G401.6 (cell line): ENCODE data around the gene NSMCE1.

Source experiments
- FAIRE-seq: peaks from 2 replicates; lab custom pipeline; 2012; peaks lifted over from hg19 to GRCh38; lab: Jason Lieb, UNC

Gene NSMCE1

GRCh38 chr16:27242868-27243590, 25.5 kb downstream of the NSMCE1 start:
- no peak for FAIRE-seq

GRCh38 chr16:27242398-27242797, 26.2 kb downstream of the NSMCE1 start:
- no peak for FAIRE-seq

- FAIRE-seq = no peak
Measured at GRCh38 chr16:27241658-27242057, 26.9 kb downstream of the NSMCE1 start.

GRCh38 chr16:27240948-27241531, 27.5 kb downstream of the NSMCE1 start:
- no peak for FAIRE-seq

GRCh38 chr16:27239906-27240655, 28.5 kb downstream of the NSMCE1 start:
- no peak for FAIRE-seq

GRCh38 chr16:27239026-27239425, 29.5 kb downstream of the NSMCE1 start:
- no peak for FAIRE-seq

GRCh38 chr16:27238591-27238990, 30.0 kb downstream of the NSMCE1 start:
- FAIRE-seq = no peak

- no peak for FAIRE-seq
Measured at GRCh38 chr16:27238016-27238587, 30.5 kb downstream of the NSMCE1 start.

- no peak for FAIRE-seq
Measured at GRCh38 chr16:27237219-27238015, 31.2 kb downstream of the NSMCE1 start.

GRCh38 chr16:27236635-27237218, 31.8 kb downstream of the NSMCE1 start:
- no peak for FAIRE-seq

GRCh38 chr16:27235938-27236245, 32.7 kb downstream of the NSMCE1 start:
- no peak for FAIRE-seq

- no peak for FAIRE-seq
Measured at GRCh38 chr16:27235055-27235937, 33.3 kb downstream of the NSMCE1 start.

- no peak for FAIRE-seq
Measured at GRCh38 chr16:27234603-27235002, 34.0 kb downstream of the NSMCE1 start.

- no peak for FAIRE-seq
Measured at GRCh38 chr16:27234171-27234570, 34.4 kb downstream of the NSMCE1 start.

- FAIRE-seq = no peak
Measured at GRCh38 chr16:27233731-27234130, 34.8 kb downstream of the NSMCE1 start.

- FAIRE-seq = no peak
Measured at GRCh38 chr16:27232901-27233625, 35.5 kb downstream of the NSMCE1 start.

GRCh38 chr16:27232061-27232900, 36.3 kb downstream of the NSMCE1 start:
- FAIRE-seq = no peak

- no peak for FAIRE-seq
Measured at GRCh38 chr16:27231692-27232060, 36.9 kb downstream of the NSMCE1 start.

- no peak for FAIRE-seq
Measured at GRCh38 chr16:27230562-27231001, 38.0 kb downstream of the NSMCE1 start.
